SK-N-SH (cell line): Measurements from ENCODE around the gene STX17. TPM values are rescaled to one million over a fixed set of nuclear protein-coding genes. Genes with fewer than 3 reads are reported as not detected.

ENCODE experiments used
- CTCF ChIA-PET: fragments of 300-600, 350-600 bp; formaldehyde crosslinking; extraction: SDS; loops from one replicate; lab custom pipeline; 2021; lab: Yijun Ruan, JAX
- POLR2A ChIA-PET: fragments of 350-600 bp; sonication (Branson Sonifier 250); formaldehyde crosslinking; extraction: SDS; loops from one replicate; lab custom pipeline; 2020; ENCODE audit warnings: antibody characterized with exemption, inconsistent platforms; lab: Yijun Ruan, JAX
- DNase-seq: peaks from one replicate; pipeline ENCODE4 v3.0.0; 2012
- H2AFZ ChIP-seq: fragments of 200-600 bp; sonication (generic); 2 replicates; pipeline ENCODE4 v1.8.1; 2016; ENCODE audit warnings: antibody characterized with exemption, mild to moderate bottlenecking, low read depth
- H3F3A ChIP-seq: fragments of 200-600 bp; sonication (generic); replicated peaks from 2 replicates; pipeline ENCODE3; 2016; ENCODE audit warnings: antibody characterized with exemption, mild to moderate bottlenecking; ENCODE audit not compliant: insufficient read depth
- H3K27ac ChIP-seq, 2 experiments: fragments of 200-500 bp in 1 of 2; fragments of 200-600 bp in 1 of 2; sonication (Bioruptor generic) in 1 of 2; sonication (generic), shearing (Covaris generic) in 1 of 2; 2 replicates each; pipeline versions ENCODE4 v1.5.1 to v1.6.1; 2014 to 2016; ENCODE audit warnings: low read depth in 2 of 2, inconsistent platforms in 1 of 2, low read length in 1 of 2, mild to moderate bottlenecking in 1 of 2, mixed read lengths in 1 of 2
- H3K27me3 ChIP-seq: fragments of 200-600 bp; sonication (generic), shearing (Covaris generic); 2 replicates; pipeline ENCODE4 v1.6.1; 2016; ENCODE audit warnings: mixed run types; ENCODE audit not compliant: insufficient read depth
- H3K36me3 ChIP-seq, 2 experiments: fragments of 200-500 bp in 1 of 2; fragments of 200-600 bp in 1 of 2; sonication (Bioruptor generic) in 1 of 2; sonication (generic) in 1 of 2; replicated peaks in 1 of 2; 2 replicates each; pipeline versions ENCODE3 to v1.5.1; 2014 to 2016; ENCODE audit warnings: low read length in 1 of 2, mild to moderate bottlenecking in 1 of 2; ENCODE audit not compliant: insufficient read depth in 2 of 2, control insufficient read depth in 1 of 2
- H3K4me1 ChIP-seq, 2 experiments: fragments of 200-500 bp in 1 of 2; fragments of 200-600 bp in 1 of 2; sonication (Bioruptor generic) in 1 of 2; sonication (generic), shearing (Covaris generic) in 1 of 2; 2 replicates each; pipeline versions ENCODE4 v1.5.1 to v1.6.1; 2014 to 2016; ENCODE audit warnings: low read depth in 1 of 2, low read length in 1 of 2, mixed run types in 1 of 2; ENCODE audit not compliant: insufficient read depth in 2 of 2, control insufficient read depth in 1 of 2
- H3K4me2 ChIP-seq: fragments of 200-600 bp; sonication (generic), shearing (Covaris generic); 2 replicates; pipeline ENCODE4 v1.6.1; 2017; ENCODE audit warnings: mixed run types
- H3K4me3 ChIP-seq, 2 experiments: fragments of 200-500 bp in 1 of 2; fragments of 200-600 bp in 1 of 2; sonication (Bioruptor generic) in 1 of 2; sonication (generic), shearing (Covaris generic) in 1 of 2; 2 replicates each; pipeline versions ENCODE4 v1.5.1 to v1.8.1; 2014 to 2016; ENCODE audit warnings: low read depth in 2 of 2, inconsistent platforms in 1 of 2, low read length in 1 of 2, mild to moderate bottlenecking in 1 of 2, mixed read lengths in 1 of 2, moderate library complexity in 1 of 2
- H3K79me2 ChIP-seq: fragments of 200-600 bp; sonication (generic); 2 replicates; pipeline ENCODE4 v1.8.1; 2017; ENCODE audit warnings: mild to moderate bottlenecking; ENCODE audit not compliant: insufficient read depth
- H3K9ac ChIP-seq: fragments of 200-600 bp; sonication (generic); 2 replicates; pipeline ENCODE4 v1.6.1; 2017; ENCODE audit warnings: mixed run types
- H3K9me2 ChIP-seq: fragments of 200-600 bp; sonication (generic); 2 replicates; pipeline ENCODE4 v1.6.1; 2017; ENCODE audit warnings: mixed run types
- H3K9me3 ChIP-seq: fragments of 200-600 bp; sonication (generic); 2 replicates; pipeline ENCODE4 v1.6.1; 2017; ENCODE audit warnings: mixed run types, mild to moderate bottlenecking, moderate library complexity
- H4K20me1 ChIP-seq: fragments of 200-600 bp; sonication (generic); 2 replicates; pipeline ENCODE4 v1.6.1; 2017; ENCODE audit warnings: mild to moderate bottlenecking, mixed run types; ENCODE audit not compliant: insufficient read depth
- CHD2 ChIP-seq: fragments of 150-350 bp; IDR thresholded peaks from 2 replicates; pipeline ENCODE4 v1.6.1; 2018; ENCODE audit warnings: low read length; ENCODE audit not compliant: partially characterized antibody
- ELF1 ChIP-seq: IDR thresholded peaks from 2 replicates; pipeline ENCODE4 v1.4.0; 2012
- EZH2phosphoT487 ChIP-seq: fragments of 200-600 bp; sonication (generic); IDR thresholded peaks from 2 replicates; pipeline ENCODE4 v1.6.1; 2017; ENCODE audit warnings: low read depth, mixed run types, mild to moderate bottlenecking, antibody characterized with exemption, moderate library complexity, borderline replicate concordance
- FOSL2 ChIP-seq: IDR thresholded peaks from 2 replicates; pipeline ENCODE4 v1.4.0; 2012; ENCODE audit warnings: low read depth, mild to moderate bottlenecking, moderate library complexity, borderline replicate concordance
- GABPA ChIP-seq: IDR thresholded peaks from 2 replicates; pipeline ENCODE4 v1.4.0; 2012; ENCODE audit warnings: low read depth, mild to moderate bottlenecking
- JUND ChIP-seq: IDR thresholded peaks from 2 replicates; pipeline ENCODE4 v1.4.0; 2012
- MXI1 ChIP-seq: IDR thresholded peaks from 2 replicates; pipeline ENCODE4 v1.6.1; 2012; ENCODE audit warnings: mild to moderate bottlenecking, low read depth, low read length, improper control_type of control experiment
- POLR2AphosphoS5 ChIP-seq: IDR thresholded peaks from 2 replicates; pipeline ENCODE4 v1.6.1; 2012; ENCODE audit warnings: low read depth, low read length
- RAD21 ChIP-seq: IDR thresholded peaks from 2 replicates; pipeline ENCODE4 v1.6.1; 2012; ENCODE audit warnings: mild to moderate bottlenecking, low read length
- RFX5 ChIP-seq: IDR thresholded peaks from 2 replicates; pipeline ENCODE4 v1.6.1; 2012; ENCODE audit warnings: mild to moderate bottlenecking, improper control_type of control experiment, low read length
- SIN3A ChIP-seq: IDR thresholded peaks from 2 replicates; pipeline ENCODE4 v1.6.1; 2012; ENCODE audit warnings: low read depth, mild to moderate bottlenecking, low read length, moderate library complexity, borderline replicate concordance
- TCF12 ChIP-seq: IDR thresholded peaks from 2 replicates; pipeline ENCODE4 v1.4.0; 2012
- TEAD4 ChIP-seq: IDR thresholded peaks from 2 replicates; pipeline ENCODE4 v1.4.0; 2012; ENCODE audit warnings: mild to moderate bottlenecking, borderline replicate concordance; ENCODE audit not compliant: insufficient read depth
- YY1 ChIP-seq: IDR thresholded peaks from 2 replicates; pipeline ENCODE4 v1.4.0; 2012; ENCODE audit warnings: low read depth, mild to moderate bottlenecking
- WGBS: methylation state at CpG from one replicate; pipeline ENCODE4 v1.1.6; 2017; ENCODE audit warnings: low lambda C conversion rate; 5-methylcytosine and 5-hydroxymethylcytosine counted together
- polyA plus RNA-seq, 3 experiments: library from polyadenylated mRNA; depleted of rRNA; stranded (reverse); fragments of >200 nt; gene quantifications; 2 replicates each; pipeline ENCODE4 v1.2.3, GENCODE V29; 2012
- TF ChIP-seq, protein P1 (sequence below): IDR thresholded peaks from 2 replicates; pipeline ENCODE4 v1.4.0; 2012; ENCODE audit warnings: low read depth, borderline replicate concordance
- TF ChIP-seq, protein P2 (sequence below): IDR thresholded peaks from 2 replicates; pipeline ENCODE4 v1.4.0; 2012; ENCODE audit warnings: low read depth, borderline replicate concordance
- TF ChIP-seq, protein P3 (sequence below): IDR thresholded peaks from 2 replicates; pipeline ENCODE4 v1.4.0; 2012; ENCODE audit warnings: low read depth
- TF ChIP-seq, protein P4 (sequence below): IDR thresholded peaks from 2 replicates; pipeline ENCODE4; 2012

Gene STX17
- polyA plus RNA-seq, 1 of the 3 experiments (the other 2 are of a cell fraction), result 6.1 TPM

DNA sequence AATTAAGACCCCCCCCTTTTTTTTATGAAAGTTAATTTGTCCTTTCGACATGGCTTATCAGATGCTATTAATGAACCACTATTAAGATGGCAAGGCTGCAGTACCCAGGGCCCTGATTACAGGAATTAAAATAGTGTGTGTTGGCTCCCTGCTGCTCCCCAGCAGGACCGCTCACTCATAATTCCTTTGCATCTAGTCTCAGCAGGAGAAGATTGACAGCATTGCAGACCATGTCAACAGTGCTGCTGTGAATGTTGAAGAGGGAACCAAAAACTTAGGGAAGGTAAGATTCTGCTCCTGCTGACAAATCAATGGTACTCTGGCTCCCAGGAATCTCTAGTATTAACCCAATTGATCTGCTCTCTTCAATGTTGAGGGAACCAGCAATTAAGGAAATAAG lies 61.0 kb downstream of the STX17 start:
- H3K4me2 ChIP-seq, result no peak overlapping the region
- H3K9me3 ChIP-seq, result no peaks in the 10 kb centered on the region
- no peaks in the 10 kb centered on the region for H4K20me1 ChIP-seq
- WGBS, result 97% methylated on average over 2 of the region's 2 CpGs
- POLR2A ChIA-PET, result interaction anchor here (0.6 kb wide), 1 partner anchor 751 kb away, joined by 3 read pairs; no protein-coding TSS in a partner anchor
- no peak for DNase-seq
- CTCF ChIA-PET, result no interaction called here
- peaks cover 30 to 46% of the 10 kb centered on the region in 2 experiments for H3K36me3 ChIP-seq
- H2AFZ ChIP-seq, result no peak overlapping the region
- H3K4me3 ChIP-seq, result no peak overlapping the region
- H3K9ac ChIP-seq, result no peak overlapping the region
- peaks cover 3% of the 10 kb centered on the region; the same call in 1 of the 2 replicates for H3K79me2 ChIP-seq
- H3K4me1 ChIP-seq, result peaks cover 0 to 17% of the 10 kb centered on the region in 2 experiments; a peak in 2 of 4 replicates
- H3K27ac ChIP-seq, result no peak overlapping the region; a peak in 1 of 4 replicates
- no peaks in the 10 kb centered on the region for H3F3A ChIP-seq
- TF ChIP-seq RAD21 (no peak), MXI1 (no peak), YY1 (no peak), GABPA (no peak), JUND (no peak), RFX5 (no peak), CHD2 (no peak), FOSL2 (no peak), POLR2AphosphoS5 (no peak), TCF12 (no peak), EZH2phosphoT487 (no peak), ELF1 (no peak), SIN3A (no peak), TEAD4 (no peak)
- TF ChIP-seq, protein P1, sequence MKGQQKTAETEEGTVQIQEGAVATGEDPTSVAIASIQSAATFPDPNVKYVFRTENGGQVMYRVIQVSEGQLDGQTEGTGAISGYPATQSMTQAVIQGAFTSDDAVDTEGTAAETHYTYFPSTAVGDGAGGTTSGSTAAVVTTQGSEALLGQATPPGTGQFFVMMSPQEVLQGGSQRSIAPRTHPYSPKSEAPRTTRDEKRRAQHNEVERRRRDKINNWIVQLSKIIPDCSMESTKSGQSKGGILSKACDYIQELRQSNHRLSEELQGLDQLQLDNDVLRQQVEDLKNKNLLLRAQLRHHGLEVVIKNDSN, result no peak
- TF ChIP-seq, protein P2, sequence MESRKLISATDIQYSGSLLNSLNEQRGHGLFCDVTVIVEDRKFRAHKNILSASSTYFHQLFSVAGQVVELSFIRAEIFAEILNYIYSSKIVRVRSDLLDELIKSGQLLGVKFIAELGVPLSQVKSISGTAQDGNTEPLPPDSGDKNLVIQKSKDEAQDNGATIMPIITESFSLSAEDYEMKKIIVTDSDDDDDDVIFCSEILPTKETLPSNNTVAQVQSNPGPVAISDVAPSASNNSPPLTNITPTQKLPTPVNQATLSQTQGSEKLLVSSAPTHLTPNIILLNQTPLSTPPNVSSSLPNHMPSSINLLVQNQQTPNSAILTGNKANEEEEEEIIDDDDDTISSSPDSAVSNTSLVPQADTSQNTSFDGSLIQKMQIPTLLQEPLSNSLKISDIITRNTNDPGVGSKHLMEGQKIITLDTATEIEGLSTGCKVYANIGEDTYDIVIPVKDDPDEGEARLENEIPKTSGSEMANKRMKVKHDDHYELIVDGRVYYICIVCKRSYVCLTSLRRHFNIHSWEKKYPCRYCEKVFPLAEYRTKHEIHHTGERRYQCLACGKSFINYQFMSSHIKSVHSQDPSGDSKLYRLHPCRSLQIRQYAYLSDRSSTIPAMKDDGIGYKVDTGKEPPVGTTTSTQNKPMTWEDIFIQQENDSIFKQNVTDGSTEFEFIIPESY, result no peak
- TF ChIP-seq, protein P3, sequence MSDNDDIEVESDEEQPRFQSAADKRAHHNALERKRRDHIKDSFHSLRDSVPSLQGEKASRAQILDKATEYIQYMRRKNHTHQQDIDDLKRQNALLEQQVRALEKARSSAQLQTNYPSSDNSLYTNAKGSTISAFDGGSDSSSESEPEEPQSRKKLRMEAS, result no peak
- TF ChIP-seq, protein P4, sequence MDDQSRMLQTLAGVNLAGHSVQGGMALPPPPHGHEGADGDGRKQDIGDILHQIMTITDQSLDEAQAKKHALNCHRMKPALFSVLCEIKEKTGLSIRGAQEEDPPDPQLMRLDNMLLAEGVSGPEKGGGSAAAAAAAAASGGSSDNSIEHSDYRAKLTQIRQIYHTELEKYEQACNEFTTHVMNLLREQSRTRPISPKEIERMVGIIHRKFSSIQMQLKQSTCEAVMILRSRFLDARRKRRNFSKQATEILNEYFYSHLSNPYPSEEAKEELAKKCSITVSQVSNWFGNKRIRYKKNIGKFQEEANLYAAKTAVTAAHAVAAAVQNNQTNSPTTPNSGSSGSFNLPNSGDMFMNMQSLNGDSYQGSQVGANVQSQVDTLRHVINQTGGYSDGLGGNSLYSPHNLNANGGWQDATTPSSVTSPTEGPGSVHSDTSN, result no peak
- no peaks in the 10 kb centered on the region for H3K9me2 ChIP-seq
- H3K27me3 ChIP-seq, result no peaks in the 10 kb centered on the region
